MCF 10A (cell line): ENCODE data around the gene DDX1. TPM values are rescaled to one million over a fixed set of nuclear protein-coding genes. Genes with fewer than 3 reads are reported as not detected.

ENCODE experiments used
- BruUV-seq: library from RNA; stranded (reverse); fragments of 400-500 nt; replicated peaks from 2 replicates; lab custom pipeline; 2021; lab: Mats Ljungman, UMichigan
- CTCF ChIA-PET: fragments of 300-600 bp; sonication (Branson Sonifier 250); formaldehyde crosslinking; extraction: SDS; loops from one replicate; lab custom pipeline; 2021; ENCODE audit warnings: antibody characterized with exemption, inconsistent platforms; lab: Yijun Ruan, JAX
- POLR2A ChIA-PET: fragments of 300-600, 350-650 bp; sonication (Branson Sonifier 250); formaldehyde crosslinking; extraction: SDS; loops from one replicate; lab custom pipeline; 2020; ENCODE audit warnings: antibody characterized with exemption, inconsistent platforms; lab: Yijun Ruan, JAX
- DNase-seq: peaks from one replicate; pipeline ENCODE4 v3.0.0-alpha.2; 2018; ENCODE audit not compliant: unreplicated experiment
- H3K27ac Mint-ChIP-seq: one replicate; pipeline ENCODE4 v1.8.0; 2022; ENCODE audit warnings: mild to moderate bottlenecking, low read depth, mixed read lengths; ENCODE audit not compliant: unreplicated experiment
- H3K27me3 Mint-ChIP-seq: one replicate; pipeline ENCODE4 v1.8.0; 2022; ENCODE audit warnings: mixed read lengths; ENCODE audit not compliant: insufficient read depth, unreplicated experiment
- H3K36me3 Mint-ChIP-seq: one replicate; pipeline ENCODE4 v1.8.0; 2022; ENCODE audit warnings: mild to moderate bottlenecking, moderate library complexity, mixed read lengths; ENCODE audit not compliant: insufficient read depth, unreplicated experiment
- H3K4me1 Mint-ChIP-seq: one replicate; pipeline ENCODE4 v1.8.0; 2022; ENCODE audit warnings: mixed read lengths; ENCODE audit not compliant: insufficient read depth, unreplicated experiment
- H3K4me3 Mint-ChIP-seq: one replicate; pipeline ENCODE4 v1.8.0; 2022; ENCODE audit warnings: mild to moderate bottlenecking, moderate library complexity, mixed read lengths; ENCODE audit not compliant: unreplicated experiment
- H3K9me3 Mint-ChIP-seq: one replicate; pipeline ENCODE4 v1.8.0; 2022; ENCODE audit warnings: mixed read lengths; ENCODE audit not compliant: unreplicated experiment
- intact Hi-C: fragments of 100-400 bp; cut with micrococcal nuclease; formaldehyde crosslinking; loops from 2 replicates; pipeline ENCODE4 v1.14.1; 2022
- total RNA-seq: library from RNA; stranded (reverse); gene quantifications from 2 replicates; pipeline ENCODE4 v1.2.3, GENCODE V29; 2022
- TF ChIP-seq, protein P1 (sequence below): fragments of 200-600 bp; IDR thresholded peaks from one replicate; pipeline ENCODE4 v1.8.0; 2022; ENCODE audit warnings: antibody characterized with exemption, mild to moderate bottlenecking; ENCODE audit not compliant: unreplicated experiment

Gene DDX1
- total RNA-seq, 1 experiment from 2014 or later = 119 TPM

GRCh38 chr2:15596968-15597367 is 5.3 kb downstream of the DDX1 start:
- ChIA-PET CTCF (interaction anchor here (0.5 kb wide), 1 partner anchor 11 kb away, joined by 3 read pairs; no protein-coding TSS in a partner anchor), POLR2A (no interaction called here)
- Mint-ChIP-seq H3K27me3 (no peaks in the 10 kb centered on the region), H3K4me3 (no peak overlapping the region), H3K9me3 (no peaks in the 10 kb centered on the region), H3K4me1 (peaks cover 11% of the 10 kb centered on the region), H3K36me3 (peaks cover 72% of the 10 kb centered on the region), H3K27ac (no peak overlapping the region)
- BruUV-seq = no TSS peak
- TF ChIP-seq, protein P1, sequence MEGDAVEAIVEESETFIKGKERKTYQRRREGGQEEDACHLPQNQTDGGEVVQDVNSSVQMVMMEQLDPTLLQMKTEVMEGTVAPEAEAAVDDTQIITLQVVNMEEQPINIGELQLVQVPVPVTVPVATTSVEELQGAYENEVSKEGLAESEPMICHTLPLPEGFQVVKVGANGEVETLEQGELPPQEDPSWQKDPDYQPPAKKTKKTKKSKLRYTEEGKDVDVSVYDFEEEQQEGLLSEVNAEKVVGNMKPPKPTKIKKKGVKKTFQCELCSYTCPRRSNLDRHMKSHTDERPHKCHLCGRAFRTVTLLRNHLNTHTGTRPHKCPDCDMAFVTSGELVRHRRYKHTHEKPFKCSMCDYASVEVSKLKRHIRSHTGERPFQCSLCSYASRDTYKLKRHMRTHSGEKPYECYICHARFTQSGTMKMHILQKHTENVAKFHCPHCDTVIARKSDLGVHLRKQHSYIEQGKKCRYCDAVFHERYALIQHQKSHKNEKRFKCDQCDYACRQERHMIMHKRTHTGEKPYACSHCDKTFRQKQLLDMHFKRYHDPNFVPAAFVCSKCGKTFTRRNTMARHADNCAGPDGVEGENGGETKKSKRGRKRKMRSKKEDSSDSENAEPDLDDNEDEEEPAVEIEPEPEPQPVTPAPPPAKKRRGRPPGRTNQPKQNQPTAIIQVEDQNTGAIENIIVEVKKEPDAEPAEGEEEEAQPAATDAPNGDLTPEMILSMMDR = no peak
- intact Hi-C loops = no loop called here
- DNase-seq = no peak

GRCh38 chr2:15599994-15600393 is 8.3 kb downstream of the DDX1 start:
- no TSS peak for BruUV-seq
- peaks cover 99% of the 10 kb centered on the region for H3K36me3 Mint-ChIP-seq
- ChIA-PET POLR2A (interaction anchor here (1.9 to 2.5 kb wide), 3 partner anchors 8 to 14 kb away, joined by 6 to 9 read pairs (median 9); partner anchors contain the start of gene DDX1), CTCF (no interaction called here)
- intact Hi-C loops = no loop called here
- H3K27me3 Mint-ChIP-seq = no peaks in the 10 kb centered on the region
- H3K27ac Mint-ChIP-seq = no peak overlapping the region
- H3K9me3 Mint-ChIP-seq = no peaks in the 10 kb centered on the region
- peaks cover 4% of the 10 kb centered on the region for H3K4me1 Mint-ChIP-seq
- no peak overlapping the region for H3K4me3 Mint-ChIP-seq
- TF ChIP-seq, protein P1 = no peak
- DNase-seq = no peak

- H3K4me1 Mint-ChIP-seq = no peaks in the 10 kb centered on the region
- ChIA-PET CTCF (interaction anchor here (0.8 kb wide), 1 partner anchor 9 kb away, joined by 3 read pairs; no protein-coding TSS in a partner anchor), POLR2A (interaction anchor here (1.9 to 2.5 kb wide), 3 partner anchors 7 to 12 kb away, joined by 6 to 9 read pairs (median 9); partner anchors contain the start of gene DDX1)
- intact Hi-C loops = no loop called here
- H3K27me3 Mint-ChIP-seq = no peaks in the 10 kb centered on the region
- DNase-seq = no peak
- H3K4me3 Mint-ChIP-seq = no peak overlapping the region
- no peaks in the 10 kb centered on the region for H3K9me3 Mint-ChIP-seq
- no peak overlapping the region for H3K27ac Mint-ChIP-seq
- BruUV-seq = no TSS peak
- TF ChIP-seq, protein P1 = no peak
- peaks cover 99% of the 10 kb centered on the region for H3K36me3 Mint-ChIP-seq
Observed at GRCh38 chr2:15601681-15602080, 10.0 kb downstream of the DDX1 start.

DNA sequence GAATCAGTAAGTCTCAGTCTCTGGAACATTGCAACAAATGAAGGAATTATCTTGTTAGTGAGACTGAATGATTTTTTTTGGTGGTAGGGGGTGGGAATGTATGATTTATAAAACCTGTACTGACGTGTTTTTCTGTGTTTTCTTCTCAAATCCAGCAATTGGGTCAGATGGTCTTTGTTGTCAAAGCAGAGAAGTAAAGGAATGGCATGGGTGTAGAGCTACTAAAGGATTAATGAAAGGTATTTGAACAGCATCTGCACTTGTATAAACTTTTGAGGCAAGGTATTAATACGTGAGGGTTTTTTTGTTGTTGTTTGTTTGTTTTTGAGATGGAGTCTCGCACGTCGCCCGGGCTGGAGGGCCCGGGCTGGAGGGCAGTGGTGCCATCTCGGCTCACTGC is 10.7 kb downstream of the DDX1 start:
- POLR2A ChIA-PET = interaction anchor here (2.5 kb wide), 1 partner anchor 12 kb away, joined by 9 read pairs; no protein-coding TSS in a partner anchor
- Mint-ChIP-seq H3K36me3 (peaks cover 99% of the 10 kb centered on the region), H3K4me1 (no peaks in the 10 kb centered on the region), H3K9me3 (no peaks in the 10 kb centered on the region), H3K27ac (peak overlapping the region; percentile 40), H3K27me3 (no peaks in the 10 kb centered on the region), H3K4me3 (no peak overlapping the region)
- intact Hi-C loops = no loop called here
- CTCF ChIA-PET = interaction anchor here (0.6 kb wide), 1 partner anchor 403 kb away, joined by 3 read pairs; no protein-coding TSS in a partner anchor
- TF ChIP-seq, protein P1 = no peak
- no peak for DNase-seq
- BruUV-seq = no TSS peak
